ENCODE measurements around the gene PARD3.

- TF ChIP-seq CTCF (conservative IDR thresholded peaks at IDR 0.05) (no peak), EZH2 (IDR thresholded peaks at IDR 0.05; ENCODE audit: low read depth) (no peak)
These were observed 468.5 kb downstream of the PARD3 start for GRCh38 chr10:34346516-34347100.
